Loucy (cell line): ENCODE data around the gene PATE2.

ENCODE experiments used
- H2AFZ ChIP-seq: fragments of 200-600 bp; sonication (generic); 2 replicates; pipeline ENCODE4 v1.6.0; 2016; ENCODE audit warnings: antibody characterized with exemption, mild to moderate bottlenecking, low read length, moderate library complexity
- H3F3A ChIP-seq: fragments of 200-600 bp; 2 replicates; pipeline ENCODE4 v1.6.0; 2016; ENCODE audit warnings: antibody characterized with exemption, low read depth, mild to moderate bottlenecking
- H3K27me3 ChIP-seq: fragments of 200-600 bp; sonication (generic); 2 replicates; pipeline ENCODE4 v1.6.1; 2014; ENCODE audit warnings: low read length, mild to moderate bottlenecking; ENCODE audit not compliant: insufficient read depth, poor library complexity, severe bottlenecking
- H3K36me3 ChIP-seq: fragments of 200-600 bp; sonication (generic); 2 replicates; pipeline ENCODE4 v1.6.1; 2016; ENCODE audit warnings: low read length; ENCODE audit not compliant: insufficient read depth
- H3K4me1 ChIP-seq: fragments of 200-600 bp; sonication (generic); 2 replicates; pipeline ENCODE4 v1.5.1; 2014; ENCODE audit warnings: low read length, mild to moderate bottlenecking; ENCODE audit not compliant: insufficient read depth, poor library complexity, severe bottlenecking
- H3K4me2 ChIP-seq: fragments of 200-600 bp; sonication (generic); 2 replicates; pipeline ENCODE4 v1.6.0; 2014; ENCODE audit warnings: antibody characterized with exemption, low read length, low read depth, mild to moderate bottlenecking; ENCODE audit not compliant: poor library complexity, severe bottlenecking
- H3K4me3 ChIP-seq: fragments of 200-600 bp; sonication (generic); 2 replicates; pipeline ENCODE4 v1.5.1; 2014; ENCODE audit warnings: low read length, mild to moderate bottlenecking, mixed read lengths; ENCODE audit not compliant: poor library complexity, severe bottlenecking
- H3K79me2 ChIP-seq: fragments of 200-600 bp; sonication (generic); 2 replicates; pipeline ENCODE4 v1.6.1; 2014; ENCODE audit warnings: low read length; ENCODE audit not compliant: insufficient read depth
- H3K9ac ChIP-seq: fragments of 200-600 bp; sonication (generic); 2 replicates; pipeline ENCODE4 v1.6.0; 2014; ENCODE audit warnings: mild to moderate bottlenecking, low read depth, low read length, moderate library complexity; ENCODE audit not compliant: poor library complexity, severe bottlenecking
- H3K9me2 ChIP-seq: fragments of 200-600 bp; sonication (generic); replicated peaks from 2 replicates; pipeline ENCODE4 v1.6.1; 2016; ENCODE audit warnings: low read depth, low read length, mixed read lengths
- H3K9me3 ChIP-seq: fragments of 200-600 bp; sonication (generic); 2 replicates; pipeline ENCODE4 v1.6.1; 2014; ENCODE audit warnings: mild to moderate bottlenecking, antibody characterized with exemption, low read length, low read depth; ENCODE audit not compliant: insufficient read depth
- H4K20me1 ChIP-seq: fragments of 200-600 bp; sonication (generic); 2 replicates; pipeline ENCODE4 v1.6.0; 2014; ENCODE audit warnings: antibody characterized with exemption, low read length, mild to moderate bottlenecking; ENCODE audit not compliant: insufficient read depth, poor library complexity, severe bottlenecking
- CTCF ChIP-seq: fragments of 200-600 bp; sonication (generic); conservative IDR thresholded peaks from 2 replicates; pipeline ENCODE4 v1.5.1; 2014; ENCODE audit warnings: mild to moderate bottlenecking, antibody characterized with exemption, low read length
- EZH2phosphoT487 ChIP-seq: fragments of 200-600 bp; IDR thresholded peaks from 2 replicates; pipeline ENCODE4 v1.6.1; 2018; ENCODE audit warnings: antibody characterized with exemption, mild to moderate bottlenecking, moderate library complexity, borderline replicate concordance

The PATE2 gene

GRCh38 chr11:125778728-125779127, at the start of gene PATE2:
TSS of gene PATE2 (minus strand) at chr11:125778828. CDS start at chr11:125778773, 55 bp downstream.
- H3K4me2 ChIP-seq, result no peak within 1 kb of the TSS
- H3K9ac ChIP-seq, result no peak within 1 kb of the TSS
- H4K20me1 ChIP-seq, result no peaks in the 10 kb centered on the region
- H3K9me3 ChIP-seq, result no peaks in the 10 kb centered on the region
- no peak within 1 kb of the TSS for H2AFZ ChIP-seq
- H3K4me1 ChIP-seq, result no peaks in the 10 kb centered on the region
- TF ChIP-seq EZH2phosphoT487 (no peak), CTCF (no peak)
- no peaks in the 10 kb centered on the region for H3K36me3 ChIP-seq
- H3K9me2 ChIP-seq, result no peaks in the 10 kb centered on the region
- H3K4me3 ChIP-seq, result no peak within 1 kb of the TSS
- no peaks in the 10 kb centered on the region for H3K27me3 ChIP-seq
- H3F3A ChIP-seq, result no peaks in the 10 kb centered on the region
- H3K79me2 ChIP-seq, result no peaks in the 10 kb centered on the region

DNA sequence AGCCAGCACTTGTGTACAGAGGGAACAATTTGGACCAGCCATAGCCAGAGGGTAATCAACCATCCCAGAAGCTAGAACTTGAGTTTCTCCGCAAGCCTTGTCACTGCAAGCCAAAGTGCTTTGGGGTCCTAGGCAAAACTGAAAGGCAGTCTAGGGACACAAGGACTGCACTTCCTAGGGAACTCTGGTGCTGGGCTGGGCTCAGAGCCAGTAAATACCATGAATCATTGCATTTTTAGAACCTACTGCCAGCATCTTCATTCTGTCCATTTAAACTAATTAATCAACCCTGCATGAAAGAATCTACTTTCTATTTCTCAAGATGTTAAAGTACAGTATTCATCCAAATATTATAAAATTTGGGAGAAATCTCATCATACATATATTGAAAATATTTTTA, 29.3 kb upstream of the PATE2 start:
- TF ChIP-seq EZH2phosphoT487 (no peak), CTCF (no peak)
- Histone ChIP-seq H2AFZ (no peak overlapping the region), H3K79me2 (no peaks in the 10 kb centered on the region), H3K4me1 (no peaks in the 10 kb centered on the region), H3K36me3 (no peaks in the 10 kb centered on the region), H4K20me1 (no peaks in the 10 kb centered on the region), H3K27me3 (no peaks in the 10 kb centered on the region), H3K9ac (no peak overlapping the region), H3F3A (no peaks in the 10 kb centered on the region), H3K9me2 (no peaks in the 10 kb centered on the region), H3K9me3 (no peaks in the 10 kb centered on the region), H3K4me3 (no peak overlapping the region), H3K4me2 (no peak overlapping the region)

DNA sequence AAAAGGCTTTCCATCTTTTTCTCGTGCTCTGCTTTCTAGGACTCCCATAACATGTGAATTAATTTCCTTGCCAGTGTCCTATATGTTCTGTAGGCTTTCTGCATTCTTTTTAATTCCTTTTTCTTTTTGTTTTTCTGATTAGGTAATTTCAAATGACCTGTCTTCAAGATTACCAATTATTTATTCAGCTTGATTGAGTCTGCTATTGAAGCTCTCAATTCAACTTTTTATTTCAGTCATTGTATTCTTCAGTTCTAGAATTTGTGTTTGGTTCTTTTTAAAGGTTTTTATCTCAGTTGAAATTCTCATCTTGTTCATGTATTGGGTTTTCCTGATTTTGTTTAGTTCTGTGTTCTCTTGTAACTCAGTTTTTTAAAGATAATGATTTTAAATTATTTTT, 23.8 kb upstream of the PATE2 start:
- H3F3A ChIP-seq, result no peaks in the 10 kb centered on the region
- H3K36me3 ChIP-seq, result no peaks in the 10 kb centered on the region
- H3K4me2 ChIP-seq, result no peak overlapping the region
- no peak overlapping the region for H3K4me3 ChIP-seq
- H2AFZ ChIP-seq, result no peak overlapping the region
- H3K27me3 ChIP-seq, result no peaks in the 10 kb centered on the region
- no peaks in the 10 kb centered on the region for H3K79me2 ChIP-seq
- H4K20me1 ChIP-seq, result no peaks in the 10 kb centered on the region
- no peak overlapping the region for H3K9ac ChIP-seq
- TF ChIP-seq EZH2phosphoT487 (no peak), CTCF (no peak)
- H3K9me3 ChIP-seq, result peaks cover 6% of the 10 kb centered on the region
- H3K4me1 ChIP-seq, result no peaks in the 10 kb centered on the region
- no peaks in the 10 kb centered on the region for H3K9me2 ChIP-seq
